Stimulated activated CD4-positive, alpha-beta T cell treated with anti-CD3 and anti-CD28 coated beads, Interleukin-4, amount 100 ng/mL, for 48 hours (primary cell): ENCODE measurements around the gene COBL.

Experiments used
- DNase-seq, 2 donors: peaks; one replicate each; pipeline ENCODE4 v3.0.0-alpha.2; 2020; ENCODE audit warnings: low read depth in 2 of 2

COBL gene

GRCh38 chr7:51021906-51022570, 294.6 kb downstream of the COBL start:
- DNase-seq: no peak

DNA sequence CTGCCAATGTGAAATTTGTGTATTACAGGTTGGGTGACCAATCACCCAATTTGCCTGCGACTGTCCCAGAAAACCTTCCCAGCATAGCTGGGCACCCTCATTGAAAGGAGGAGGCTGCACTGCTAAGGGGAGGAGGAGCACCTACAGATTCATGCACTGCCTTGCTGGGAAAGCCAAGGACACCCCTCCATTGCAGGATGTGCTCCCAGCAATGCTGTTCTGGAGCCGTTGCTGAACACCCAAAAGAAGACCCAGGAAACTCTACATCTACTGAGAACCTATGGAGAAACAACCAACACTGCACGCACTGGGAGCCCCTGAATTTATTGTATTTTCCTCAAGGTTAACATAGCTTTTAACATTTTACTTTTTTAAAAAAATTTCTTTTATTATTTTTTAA, 295.7 kb downstream of the COBL start:
- no peak for DNase-seq

GRCh38 chr7:51019891-51020870, 296.4 kb downstream of the COBL start:
- no peak for DNase-seq

- DNase-seq: no peak
Measured at GRCh38 chr7:51019191-51019844, 297.3 kb downstream of the COBL start.

DNA sequence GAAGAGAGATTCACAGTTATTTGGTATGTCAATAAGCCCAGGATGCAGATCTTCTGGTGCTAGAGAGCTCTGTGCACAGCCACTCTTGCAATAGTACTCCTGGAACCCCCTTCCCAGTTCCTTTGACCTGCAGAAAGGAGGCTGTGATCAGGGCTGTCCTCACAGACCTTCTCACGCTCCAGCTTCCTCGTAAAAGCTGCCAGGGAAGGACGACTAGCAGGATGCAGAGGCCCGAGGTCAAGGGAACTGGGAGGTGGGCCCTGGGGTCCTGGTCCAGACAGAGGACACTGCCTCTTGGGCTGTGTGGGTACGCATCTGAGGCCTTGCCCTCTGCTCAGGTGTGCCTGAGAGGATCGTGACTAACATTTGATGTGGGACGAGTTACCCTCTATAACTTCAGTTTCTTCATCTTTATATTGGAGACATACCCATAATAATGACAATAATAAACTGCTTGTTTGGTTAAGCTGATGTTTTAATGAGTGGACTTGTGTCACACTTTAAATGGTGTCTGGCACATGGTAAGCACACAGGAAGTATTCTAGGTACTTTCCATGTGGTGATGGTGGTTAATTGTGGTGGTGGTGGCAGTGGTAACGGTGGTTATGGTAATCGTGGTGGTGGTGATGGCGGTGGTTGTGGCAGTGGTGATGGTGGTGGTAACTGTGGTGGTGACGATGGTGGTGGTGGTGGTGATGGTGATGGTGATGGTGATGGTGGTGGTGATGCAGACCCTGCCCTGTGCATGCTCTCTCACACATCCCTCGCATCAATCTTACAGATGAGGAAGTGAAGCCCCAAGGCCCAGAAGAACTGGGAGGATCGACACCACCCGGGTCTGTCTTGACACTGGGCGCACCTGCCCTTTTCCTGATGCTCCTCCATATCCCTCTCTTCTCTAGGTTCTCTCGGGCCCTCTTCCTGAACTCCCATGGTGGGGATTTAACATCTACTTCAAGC, 298.8 kb downstream of the COBL start:
- no peak for DNase-seq

- no peak for DNase-seq
Measured at GRCh38 chr7:51016546-51016945, 300.1 kb downstream of the COBL start.

DNA sequence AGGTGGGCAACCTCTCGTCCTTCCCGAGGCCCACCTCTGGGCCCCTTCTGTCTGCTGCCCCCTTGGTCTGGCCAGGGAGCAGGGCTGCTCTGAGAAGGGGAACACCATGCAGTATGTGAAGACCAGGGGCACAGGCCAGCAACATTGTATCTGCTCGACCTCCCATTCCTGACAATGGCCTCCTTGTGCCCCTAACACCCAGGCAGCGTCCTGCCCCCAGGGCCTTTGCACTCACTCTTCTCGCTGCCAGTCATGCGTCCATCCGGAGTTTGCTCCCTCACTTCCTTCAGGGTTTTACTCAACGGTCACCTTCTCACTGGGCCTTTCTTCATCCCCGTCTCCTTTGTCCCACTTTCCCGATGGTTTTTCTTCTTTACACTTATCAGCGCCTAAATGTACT, 301.0 kb downstream of the COBL start:
- DNase-seq: no peak

- DNase-seq: no peak
Measured at GRCh38 chr7:51014811-51015210, 301.8 kb downstream of the COBL start.

DNA sequence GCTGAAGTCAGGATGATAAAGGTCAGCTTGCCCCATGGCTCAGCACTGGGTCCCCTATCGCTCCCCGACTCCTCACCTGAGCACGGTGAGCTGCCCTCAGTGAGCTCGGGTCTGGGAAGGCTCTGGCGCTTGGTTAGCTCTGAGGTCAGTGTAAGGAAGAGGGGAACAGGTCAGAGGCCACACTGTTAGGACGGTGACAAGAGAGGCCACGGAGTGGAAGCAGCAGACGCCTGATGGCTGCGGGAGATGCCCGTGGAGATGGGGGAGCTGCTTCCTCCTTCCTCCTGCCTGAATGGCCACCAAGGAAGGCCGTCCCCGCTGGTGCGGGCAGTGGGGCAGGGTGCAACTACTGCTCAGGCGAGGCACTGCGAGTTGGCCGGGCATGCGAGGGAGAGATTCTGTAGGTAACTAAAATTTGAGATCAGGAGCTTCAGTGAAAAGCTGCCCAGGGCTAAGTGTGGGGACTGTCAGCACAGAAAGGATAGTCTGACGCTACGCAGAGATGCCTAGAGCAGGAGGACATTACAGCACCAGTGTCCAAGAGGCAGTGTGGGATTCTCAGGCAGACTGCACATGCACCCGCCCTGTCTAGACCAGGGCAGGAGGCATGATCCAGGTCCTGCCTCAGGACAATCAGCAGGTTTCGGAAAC, 302.6 kb downstream of the COBL start:
- DNase-seq: no peak

- DNase-seq: no peak
Measured at GRCh38 chr7:51013218-51013786, 303.3 kb downstream of the COBL start.

GRCh38 chr7:51012569-51013217, 303.9 kb downstream of the COBL start:
- no peak for DNase-seq

DNA sequence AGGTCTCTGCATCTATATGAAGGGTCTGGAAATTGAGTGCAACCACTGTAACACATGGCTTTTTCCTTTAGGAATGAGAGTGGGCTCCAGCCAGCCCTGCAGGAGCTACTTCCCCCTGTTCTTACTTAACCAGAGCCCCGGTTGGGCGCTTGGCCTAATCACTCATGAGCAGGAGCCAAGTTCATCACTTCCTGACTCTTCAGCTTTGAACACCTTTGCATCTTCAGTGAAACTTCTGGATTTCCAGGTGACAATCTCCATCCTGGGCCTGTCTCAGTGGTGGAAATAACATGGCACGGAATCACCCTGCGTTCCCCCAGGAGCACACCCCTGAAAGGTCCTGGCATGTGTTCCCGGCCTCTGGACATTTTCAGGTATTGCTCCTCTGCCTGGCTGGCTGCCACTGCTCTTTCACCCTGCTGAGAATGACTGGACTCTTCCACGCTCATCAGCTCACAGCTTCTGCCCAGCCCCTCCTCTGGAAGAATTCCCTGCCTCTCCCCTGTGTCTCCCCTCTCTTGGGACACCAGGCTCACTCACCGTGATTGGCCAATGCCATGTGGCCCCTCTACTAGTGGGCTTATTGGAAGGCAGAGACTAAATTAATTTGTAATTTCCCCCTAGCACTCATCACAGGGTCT, 304.8 kb downstream of the COBL start:
- no peak for DNase-seq

GRCh38 chr7:51010534-51010933, 306.1 kb downstream of the COBL start:
- no peak for DNase-seq

DNA sequence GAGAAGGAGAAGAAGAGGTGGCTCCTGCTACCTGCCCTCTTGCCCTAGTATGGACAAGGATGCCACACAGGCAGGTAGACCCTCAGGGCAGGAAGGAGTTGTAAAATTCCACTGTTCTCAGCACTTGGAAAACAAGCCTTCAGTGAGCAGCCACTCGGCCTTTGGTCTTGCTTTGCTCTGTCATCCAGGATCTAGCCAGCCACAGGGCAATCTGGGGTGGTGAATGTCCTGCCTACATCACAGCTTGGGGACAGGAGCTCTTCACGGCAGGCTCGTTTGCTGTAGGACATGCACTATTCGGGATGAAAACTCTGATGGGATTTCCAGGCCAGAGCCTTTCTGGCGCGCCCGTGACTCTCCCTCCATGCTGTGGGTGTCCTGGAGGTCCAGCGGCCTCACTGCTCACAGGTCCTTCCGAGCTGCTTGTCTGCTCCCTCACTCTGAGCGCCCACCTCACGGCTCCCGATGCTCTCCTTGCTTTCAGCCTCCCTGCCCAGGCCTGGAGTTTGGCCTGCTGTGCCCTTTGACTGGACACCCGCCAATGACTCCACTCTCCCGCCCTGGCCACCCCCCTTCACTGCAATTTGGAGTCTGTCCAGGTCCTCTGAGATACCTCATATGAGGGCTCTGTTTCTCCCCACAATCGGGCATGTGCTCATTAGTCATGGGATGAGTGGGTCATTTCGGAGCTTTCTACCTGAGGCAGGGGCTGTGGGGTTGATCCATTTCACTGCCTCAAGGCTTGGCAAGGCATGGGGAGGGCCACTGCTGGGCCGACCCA, 306.7 kb downstream of the COBL start:
- no peak for DNase-seq

GRCh38 chr7:51007551-51008505, 308.8 kb downstream of the COBL start:
- DNase-seq: no peak

- DNase-seq: no peak
Measured at GRCh38 chr7:51006483-51007235, 309.9 kb downstream of the COBL start.

DNA sequence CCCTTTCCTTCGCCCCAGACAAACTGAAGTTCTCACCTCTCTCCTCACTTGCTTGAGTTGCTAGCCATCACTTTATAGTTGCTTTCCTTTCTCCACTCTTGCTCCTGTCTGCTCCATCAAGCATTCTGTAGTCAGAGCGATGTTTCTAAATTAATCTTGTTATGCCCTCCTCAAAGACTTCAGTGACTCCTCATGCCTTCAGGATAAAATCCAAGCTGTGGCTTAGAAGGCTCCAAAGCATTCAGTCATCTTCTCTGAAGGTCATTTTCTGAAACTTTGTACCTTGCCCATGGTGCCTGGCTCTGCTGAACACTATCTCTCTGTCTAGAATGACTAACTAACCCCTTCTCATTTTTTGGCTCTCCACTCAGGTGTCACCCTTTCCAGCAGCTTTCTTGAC, 311.5 kb downstream of the COBL start:
- DNase-seq: no peak
